Measurements from ENCODE around the gene ATP5PB.

Gene ATP5PB

DNA sequence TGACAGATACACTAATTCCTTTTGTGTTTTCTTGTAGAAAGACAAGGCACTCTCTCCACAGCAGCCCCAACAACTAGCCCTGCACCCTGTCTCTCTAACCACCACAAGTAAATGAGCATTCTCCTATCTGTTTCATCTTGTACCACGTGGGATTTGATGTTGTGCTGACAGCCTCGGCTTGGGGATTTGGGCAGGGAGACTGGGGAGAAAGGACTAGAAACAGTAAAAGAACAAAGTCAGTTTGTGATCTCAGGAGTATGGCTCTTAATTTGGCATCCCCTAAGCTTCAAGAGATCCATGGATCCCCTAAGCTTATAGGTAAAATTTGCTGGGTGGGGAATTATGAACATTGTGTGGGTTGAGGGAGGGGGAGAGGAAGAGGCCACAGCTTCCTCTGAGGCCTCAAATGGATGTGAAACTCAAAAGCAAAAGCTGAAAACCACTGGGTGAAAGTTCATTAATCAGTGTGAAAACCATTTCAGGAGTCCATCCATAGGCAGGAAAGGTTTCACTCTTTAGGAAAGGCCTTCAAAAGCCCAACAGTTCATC, 27.6 kb downstream of the ATP5PB start:
- no peak for DNase-seq (ENCODE audit: extremely low spot score)
- CTCF ChIA-PET, result interaction anchor here (1.2 kb wide), 1 partner anchor 32 kb away, joined by 3 read pairs; no protein-coding TSS in a partner anchor
- TF ChIP-seq FOXM1 (IDR thresholded peaks at IDR 0.05; ENCODE audit: borderline replicate concordance), result no peak
- TF ChIP-seq ARNT (IDR thresholded peaks at IDR 0.05), result no peak
- TF ChIP-seq HDGF (IDR thresholded peaks at IDR 0.05; ENCODE audit: borderline replicate concordance), result no peak
- TF ChIP-seq ELF4 (IDR thresholded peaks at IDR 0.05), result no peak
- TF ChIP-seq SP1 (IDR thresholded peaks at IDR 0.05), result no peak
- no peak for TF ChIP-seq FOXA1 (IDR thresholded peaks at IDR 0.05)
- POLR2A ChIA-PET, result no interaction called here

DNA sequence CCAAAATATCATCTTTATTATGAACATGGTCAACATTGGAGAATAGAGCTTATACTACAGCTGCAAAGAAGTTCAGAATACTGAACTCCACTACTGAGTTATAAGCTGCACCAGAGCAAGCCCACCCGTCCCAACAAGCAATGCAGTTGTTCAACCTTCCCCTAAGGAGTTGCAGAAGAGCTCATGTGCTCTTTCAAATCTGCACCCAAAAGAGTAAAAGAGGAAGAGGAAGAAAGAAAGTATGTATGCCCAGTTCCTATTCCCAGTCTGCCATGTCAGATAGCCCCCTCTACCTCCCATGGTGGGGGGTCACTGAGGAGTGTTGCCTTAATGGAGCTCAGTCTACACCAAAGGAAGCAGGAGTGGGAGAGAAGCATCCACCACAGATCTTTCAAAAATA, 31.4 kb downstream of the ATP5PB start:
- no peak for TF ChIP-seq SP1 (IDR thresholded peaks at IDR 0.05)
- TF ChIP-seq LEF1 (IDR thresholded peaks at IDR 0.05; ENCODE audit: borderline replicate concordance), result no peak
- TF ChIP-seq FOXK2 (IDR thresholded peaks at IDR 0.05), result no peak
- no peak for TF ChIP-seq TARDBP (IDR thresholded peaks at IDR 0.05)
- TF ChIP-seq BHLHE40 (IDR thresholded peaks at IDR 0.05; ENCODE audit: borderline replicate concordance), result no peak
- no peak for TF ChIP-seq CTBP1 (IDR thresholded peaks at IDR 0.05; ENCODE audit: borderline replicate concordance)
- no peak for TF ChIP-seq HDGF (IDR thresholded peaks at IDR 0.05; ENCODE audit: borderline replicate concordance)
- TF ChIP-seq L3MBTL2 (conservative IDR thresholded peaks at IDR 0.05), result no peak
- ChIA-PET CTCF (no interaction called here), POLR2A (no interaction called here)
- DNase-seq (ENCODE audit: extremely low spot score), result no peak

DNA sequence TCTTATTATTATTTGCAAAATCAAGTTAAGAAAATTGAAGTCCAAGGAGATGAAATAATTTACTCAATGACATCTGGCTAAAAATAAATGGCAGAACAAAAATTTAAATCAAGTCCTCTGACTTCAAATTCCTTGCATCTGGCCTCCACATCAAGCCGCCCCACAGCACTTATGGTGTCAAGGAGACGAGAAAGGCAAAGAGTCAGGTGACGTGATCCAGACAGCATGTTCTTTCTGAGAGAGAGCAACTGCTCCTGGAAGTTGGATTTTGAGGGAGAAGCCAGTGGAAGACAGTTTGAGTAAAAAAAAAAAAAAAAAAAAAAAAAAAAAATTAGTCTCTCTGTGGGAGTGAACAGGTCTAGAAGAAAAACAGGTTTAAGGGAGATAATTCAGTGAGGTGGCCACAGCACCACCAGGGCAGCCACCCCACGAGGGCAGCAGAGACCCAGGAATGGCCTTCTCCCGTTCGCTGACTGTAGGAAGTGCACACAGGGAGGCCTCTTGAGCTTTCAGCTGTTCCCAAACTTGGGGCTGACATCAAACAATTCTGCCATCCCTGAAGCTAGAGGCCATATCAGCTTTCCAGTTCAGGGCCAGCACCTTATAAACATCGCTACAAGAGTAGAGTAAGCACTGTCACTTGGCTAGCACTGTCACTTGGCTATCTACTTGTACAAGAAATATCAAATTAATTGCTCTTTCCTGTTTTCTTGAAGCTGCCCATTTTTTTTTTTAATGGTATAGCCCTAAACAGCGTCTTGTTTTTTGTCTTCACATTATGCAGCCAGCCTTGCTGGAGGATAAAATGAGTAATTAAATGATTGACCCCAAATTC, 32.3 kb downstream of the ATP5PB start:
- CTCF ChIA-PET, result interaction anchor here (0.5 to 1.7 kb wide), 21 partner anchors 9 to 855 kb away, joined by 3 to 23 read pairs (median 4); no protein-coding TSS in a partner anchor

DNA sequence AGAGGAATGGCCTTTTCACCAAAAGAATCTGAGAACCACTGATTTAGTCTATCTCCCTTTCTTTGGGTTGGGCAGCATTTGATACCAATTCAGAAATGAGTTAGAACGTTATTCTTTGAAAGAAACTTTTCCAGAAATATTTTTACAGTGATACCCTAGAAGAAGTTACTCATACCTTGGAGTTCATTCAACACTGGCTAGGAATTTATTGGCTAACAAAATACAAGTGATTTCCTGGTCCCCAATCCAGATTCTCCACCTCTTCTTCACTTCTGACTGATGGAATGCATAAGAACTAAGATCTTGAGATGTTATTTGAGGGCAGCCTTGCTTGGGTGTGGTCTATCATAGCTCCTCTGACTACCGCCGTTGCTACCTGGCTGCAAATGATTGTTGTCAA, 33.9 kb downstream of the ATP5PB start:
- TF ChIP-seq FOXK2 (IDR thresholded peaks at IDR 0.05) (no peak), CTBP1 (IDR thresholded peaks at IDR 0.05; ENCODE audit: borderline replicate concordance) (no peak), BHLHE40 (IDR thresholded peaks at IDR 0.05; ENCODE audit: borderline replicate concordance) (no peak), FOXA1 (IDR thresholded peaks at IDR 0.05) (no peak), L3MBTL2 (conservative IDR thresholded peaks at IDR 0.05) (no peak), ARNT (IDR thresholded peaks at IDR 0.05) (no peak), SUZ12 (IDR thresholded peaks at IDR 0.05) (no peak), LEF1 (IDR thresholded peaks at IDR 0.05; ENCODE audit: borderline replicate concordance) (no peak), SP1 (IDR thresholded peaks at IDR 0.05) (no peak), NFRKB (IDR thresholded peaks at IDR 0.05) (no peak), HDGF (IDR thresholded peaks at IDR 0.05; ENCODE audit: borderline replicate concordance) (no peak), ELF4 (IDR thresholded peaks at IDR 0.05) (no peak), ZNF384 (IDR thresholded peaks at IDR 0.05) (no peak), FOXM1 (IDR thresholded peaks at IDR 0.05; ENCODE audit: borderline replicate concordance) (no peak), TARDBP (IDR thresholded peaks at IDR 0.05) (no peak)
- TF ChIP-seq, protein P1, sequence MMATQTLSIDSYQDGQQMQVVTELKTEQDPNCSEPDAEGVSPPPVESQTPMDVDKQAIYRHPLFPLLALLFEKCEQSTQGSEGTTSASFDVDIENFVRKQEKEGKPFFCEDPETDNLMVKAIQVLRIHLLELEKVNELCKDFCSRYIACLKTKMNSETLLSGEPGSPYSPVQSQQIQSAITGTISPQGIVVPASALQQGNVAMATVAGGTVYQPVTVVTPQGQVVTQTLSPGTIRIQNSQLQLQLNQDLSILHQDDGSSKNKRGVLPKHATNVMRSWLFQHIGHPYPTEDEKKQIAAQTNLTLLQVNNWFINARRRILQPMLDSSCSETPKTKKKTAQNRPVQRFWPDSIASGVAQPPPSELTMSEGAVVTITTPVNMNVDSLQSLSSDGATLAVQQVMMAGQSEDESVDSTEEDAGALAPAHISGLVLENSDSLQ (IDR thresholded peaks at IDR 0.05), result no peak
- ChIA-PET CTCF (no interaction called here), POLR2A (interaction anchor here (2.2 kb wide), 1 partner anchor 256 kb away, joined by 5 read pairs; the partner anchor contains the start of gene INKA2)
- DNase-seq (ENCODE audit: extremely low spot score), result no peak

More for the DNA sequence above, 32.3 kb downstream of the ATP5PB start:
- TF ChIP-seq ZNF384 (IDR thresholded peaks at IDR 0.05) (peak; percentile 51; the same call in 1 of the 2 replicates), BHLHE40 (IDR thresholded peaks at IDR 0.05; ENCODE audit: borderline replicate concordance) (no peak)
- DNase-seq (ENCODE audit: extremely low spot score), result peak; percentile 86
- POLR2A ChIA-PET, result interaction anchor here (0.8 to 2.2 kb wide), 2 partner anchors 258 to 285 kb away, joined by 3 to 5 read pairs; partner anchors contain the start of gene INKA2

DNA sequence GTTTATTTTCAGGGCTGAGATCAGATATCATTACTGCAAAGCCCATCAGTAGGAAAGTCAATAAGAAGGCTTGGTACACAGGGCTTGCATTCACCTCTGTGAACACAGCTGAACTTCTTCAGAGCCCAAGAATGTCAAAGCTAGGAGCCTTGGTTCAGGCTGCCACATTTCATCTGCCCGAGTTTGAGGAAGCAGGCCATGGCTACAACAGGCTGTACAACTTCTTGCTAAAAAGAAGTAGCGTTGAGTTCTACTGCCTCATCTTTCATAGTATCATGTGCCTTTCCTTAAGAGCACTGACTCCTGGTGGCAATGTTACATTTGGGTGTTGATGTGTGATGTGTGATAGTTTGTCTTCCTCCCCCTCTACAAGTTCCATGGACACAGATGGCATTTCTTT, 34.6 kb downstream of the ATP5PB start:
- CTCF ChIA-PET, result no interaction called here
- POLR2A ChIA-PET, result no interaction called here
- no peak for DNase-seq (ENCODE audit: extremely low spot score)
- TF ChIP-seq SUZ12 (IDR thresholded peaks at IDR 0.05) (no peak), HDGF (IDR thresholded peaks at IDR 0.05; ENCODE audit: borderline replicate concordance) (no peak), CTBP1 (IDR thresholded peaks at IDR 0.05; ENCODE audit: borderline replicate concordance) (no peak), TARDBP (IDR thresholded peaks at IDR 0.05) (no peak), FOXM1 (IDR thresholded peaks at IDR 0.05; ENCODE audit: borderline replicate concordance) (no peak), ZNF384 (IDR thresholded peaks at IDR 0.05) (no peak), SP1 (IDR thresholded peaks at IDR 0.05) (no peak), L3MBTL2 (conservative IDR thresholded peaks at IDR 0.05) (no peak), NFRKB (IDR thresholded peaks at IDR 0.05) (no peak), FOXK2 (IDR thresholded peaks at IDR 0.05) (no peak), ARNT (IDR thresholded peaks at IDR 0.05) (no peak), BHLHE40 (IDR thresholded peaks at IDR 0.05; ENCODE audit: borderline replicate concordance) (no peak), LEF1 (IDR thresholded peaks at IDR 0.05; ENCODE audit: borderline replicate concordance) (no peak)
- TF ChIP-seq, protein P1 (IDR thresholded peaks at IDR 0.05), result no peak

DNA sequence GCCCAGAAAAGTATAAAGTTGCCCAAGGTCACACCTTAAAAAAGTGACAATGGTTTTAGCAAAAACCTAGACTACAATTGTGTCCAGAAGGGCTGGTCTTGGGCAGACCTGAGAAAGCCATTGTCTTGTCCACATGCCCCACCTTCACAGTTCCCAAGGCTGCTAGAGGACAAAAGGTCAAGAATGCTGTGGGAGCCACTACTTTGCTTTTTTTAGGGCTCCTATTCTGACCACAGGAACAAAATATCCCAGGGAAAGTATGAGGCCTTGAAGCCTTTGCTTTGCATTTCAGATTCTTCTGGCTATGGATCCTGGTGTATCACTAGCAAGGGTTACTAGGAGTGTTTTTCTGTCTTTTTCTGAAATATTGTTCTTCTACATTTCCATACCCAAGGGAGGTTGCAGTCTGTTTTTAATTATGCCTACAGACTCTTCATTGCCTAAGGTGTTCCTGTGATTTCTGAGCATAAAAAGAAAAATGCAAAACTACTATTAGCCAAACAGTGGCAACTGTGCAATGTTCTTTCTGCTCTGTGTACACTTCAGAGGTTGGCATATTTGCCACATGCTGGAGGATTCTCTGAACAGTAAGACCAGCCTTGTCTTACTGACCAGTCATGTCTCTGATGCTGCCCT, 35.2 kb downstream of the ATP5PB start:
- POLR2A ChIA-PET, result no interaction called here
- CTCF ChIA-PET, result no interaction called here
- TF ChIP-seq ARNT (IDR thresholded peaks at IDR 0.05) (no peak), ELF4 (IDR thresholded peaks at IDR 0.05) (no peak), ZNF384 (IDR thresholded peaks at IDR 0.05) (no peak), FOXK2 (IDR thresholded peaks at IDR 0.05) (no peak), SP1 (IDR thresholded peaks at IDR 0.05) (no peak), FOXA1 (IDR thresholded peaks at IDR 0.05) (no peak), L3MBTL2 (conservative IDR thresholded peaks at IDR 0.05) (no peak), CTBP1 (IDR thresholded peaks at IDR 0.05; ENCODE audit: borderline replicate concordance) (no peak), LEF1 (IDR thresholded peaks at IDR 0.05; ENCODE audit: borderline replicate concordance) (no peak), HDGF (IDR thresholded peaks at IDR 0.05; ENCODE audit: borderline replicate concordance) (no peak), SUZ12 (IDR thresholded peaks at IDR 0.05) (no peak)

More for the DNA sequence above, 35.2 kb downstream of the ATP5PB start:
- DNase-seq (ENCODE audit: extremely low spot score), result no peak

Measured in HEK293T (cell line).